DMS53 treated with DMSO at 0.1 percent for 48 hours (cell line): ENCODE data around the gene POP5.
"Not testable (repeated sequence)": the region's sequence is repeated elsewhere in the genome, so short reads cannot be mapped to it uniquely, and the experiment has no call there.

Source experiments
- DNase-seq: peaks from one replicate; lab custom pipeline; 2025; ENCODE audit not compliant: unreplicated experiment; lab: John Stamatoyannopoulos, UW

POP5 gene

DNA sequence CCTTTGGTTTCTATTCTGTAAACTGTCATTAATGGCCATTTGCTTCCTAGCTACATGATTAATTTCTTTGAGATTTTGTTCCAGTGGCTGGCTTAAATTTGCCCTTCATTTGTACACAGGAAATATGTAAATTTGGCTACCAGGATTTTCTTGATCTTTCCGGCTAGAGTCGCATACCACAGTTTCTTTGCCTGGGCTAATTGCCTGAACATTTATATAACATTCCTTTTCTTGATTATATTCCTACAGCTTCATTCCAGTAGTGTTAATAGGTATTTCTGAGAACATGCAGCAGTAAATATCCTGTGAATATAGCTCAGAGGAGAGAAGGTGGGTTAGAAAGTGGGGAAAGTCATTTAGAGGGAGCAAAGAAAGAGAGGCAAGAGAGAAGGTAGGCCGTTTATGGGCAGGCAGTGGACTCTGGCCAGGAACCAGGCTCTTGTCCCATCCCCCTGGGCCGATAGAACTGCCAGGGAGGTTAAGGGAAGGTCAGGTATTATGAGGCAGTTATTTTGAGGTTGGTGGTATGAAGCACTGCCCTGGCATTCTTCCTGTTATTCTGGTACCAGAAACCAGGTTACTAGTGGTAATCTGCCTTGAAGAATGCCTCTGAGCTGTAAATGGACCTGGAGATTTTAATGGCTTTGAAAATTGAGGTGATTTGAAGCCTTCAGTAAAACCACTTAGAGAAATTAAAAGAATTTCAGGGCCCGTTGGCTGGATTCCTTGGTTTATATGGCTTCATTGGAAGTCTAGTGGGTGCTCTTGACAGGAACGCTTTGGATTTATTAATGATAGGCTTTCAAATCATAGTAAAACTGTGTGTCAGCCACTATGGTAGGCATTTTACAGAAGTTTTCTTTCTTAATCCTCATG is 42.7 kb downstream of the POP5 start:
- no peak for DNase-seq

DNA sequence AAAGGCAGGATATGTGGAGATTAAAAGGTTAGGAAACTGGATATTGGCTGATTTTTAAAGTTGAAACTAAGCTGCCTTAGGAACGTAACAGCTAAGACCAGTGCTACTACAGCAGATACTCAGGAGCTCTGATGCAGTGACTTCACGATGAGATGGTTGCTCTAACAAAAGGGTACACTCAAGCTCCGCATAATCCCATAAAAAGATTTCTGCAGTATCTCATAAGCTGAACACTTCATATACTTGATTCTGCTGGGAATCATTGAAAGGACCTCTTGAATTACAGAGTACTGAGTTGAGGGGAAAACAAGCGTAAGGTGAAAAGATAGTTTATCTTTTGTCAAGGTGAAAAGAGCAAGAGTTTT is 43.4 kb downstream of the POP5 start:
- no peak for DNase-seq

DNA sequence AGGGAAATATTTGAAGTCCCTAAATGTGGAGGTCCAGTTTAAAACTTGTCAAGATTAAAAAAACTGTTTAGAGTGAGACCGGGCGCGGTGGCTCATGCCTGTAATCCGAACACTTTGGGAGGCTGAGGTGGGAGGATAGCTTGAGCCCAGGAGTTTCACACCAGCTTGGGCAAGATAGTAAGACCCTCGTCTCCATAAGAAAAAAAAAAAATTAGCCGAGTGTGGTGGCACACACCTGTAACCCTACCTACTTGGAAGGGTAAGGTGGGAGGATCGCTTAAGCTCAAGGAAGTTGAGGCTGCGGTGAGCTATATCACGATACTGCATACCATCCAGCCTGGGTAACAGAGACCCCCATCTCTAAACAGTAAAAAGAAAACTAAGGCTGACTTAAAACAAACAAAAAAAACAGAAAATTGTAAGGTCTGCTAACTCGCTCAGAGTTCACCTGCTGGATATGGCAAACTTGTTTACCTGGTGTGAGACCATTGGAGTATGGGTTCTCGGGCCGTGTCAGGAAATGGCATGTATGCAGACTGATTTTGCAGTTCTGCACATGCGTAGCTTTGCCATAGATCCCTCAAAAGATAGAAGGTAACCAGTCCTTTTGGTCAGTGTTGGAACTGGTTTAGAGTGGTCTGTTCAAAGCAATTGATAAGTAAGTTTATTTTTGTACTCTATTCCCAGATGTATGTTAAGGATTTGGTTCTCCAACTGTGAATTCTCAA is 45.0 kb downstream of the POP5 start:
- no peak for DNase-seq

DNA sequence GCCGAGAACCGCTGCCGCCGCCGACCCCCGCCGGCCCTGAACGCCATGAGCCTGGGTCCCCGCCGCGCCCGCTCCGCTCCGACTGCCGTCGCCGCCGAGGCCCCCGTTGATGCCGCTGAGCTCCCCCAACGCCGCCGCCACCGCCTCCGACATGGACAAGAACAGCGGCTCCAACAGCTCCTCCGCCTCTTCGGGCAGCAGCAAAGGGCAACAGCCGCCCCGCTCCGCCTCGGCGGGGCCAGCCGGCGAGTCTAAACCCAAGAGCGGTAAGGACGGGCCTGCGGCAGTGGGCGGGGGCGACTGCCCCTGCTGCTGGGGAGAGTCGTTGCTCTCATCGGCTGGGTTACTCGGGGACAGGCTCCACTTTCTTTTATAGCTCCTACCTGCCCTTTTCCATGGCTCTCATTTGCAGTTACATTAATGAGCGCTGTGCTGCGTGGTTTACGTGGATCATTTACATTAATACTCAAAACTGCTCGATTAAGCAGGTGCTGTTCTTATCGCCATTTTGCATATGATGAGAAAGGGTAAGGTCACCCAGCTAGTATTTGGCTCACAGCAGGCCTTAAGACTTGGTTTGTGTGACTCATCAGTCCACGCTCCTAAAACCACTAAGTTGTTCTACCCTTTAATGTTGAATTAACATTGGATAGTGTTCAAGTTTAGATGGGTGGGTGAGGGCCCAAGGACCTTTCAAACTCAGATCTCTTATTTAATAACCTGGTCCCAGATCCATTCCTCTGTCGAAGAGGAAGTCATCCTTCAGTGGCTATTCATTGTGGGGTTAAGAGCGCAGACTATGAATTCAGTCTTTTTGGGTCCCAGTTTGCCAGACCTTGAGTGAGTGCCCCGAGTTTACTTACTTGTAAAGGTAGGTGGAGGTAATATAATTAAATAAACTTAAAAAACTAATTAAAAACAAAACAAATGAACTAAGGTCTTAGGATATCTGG is 46.2 kb downstream of the POP5 start:
- DNase-seq, result peak; percentile 35

DNA sequence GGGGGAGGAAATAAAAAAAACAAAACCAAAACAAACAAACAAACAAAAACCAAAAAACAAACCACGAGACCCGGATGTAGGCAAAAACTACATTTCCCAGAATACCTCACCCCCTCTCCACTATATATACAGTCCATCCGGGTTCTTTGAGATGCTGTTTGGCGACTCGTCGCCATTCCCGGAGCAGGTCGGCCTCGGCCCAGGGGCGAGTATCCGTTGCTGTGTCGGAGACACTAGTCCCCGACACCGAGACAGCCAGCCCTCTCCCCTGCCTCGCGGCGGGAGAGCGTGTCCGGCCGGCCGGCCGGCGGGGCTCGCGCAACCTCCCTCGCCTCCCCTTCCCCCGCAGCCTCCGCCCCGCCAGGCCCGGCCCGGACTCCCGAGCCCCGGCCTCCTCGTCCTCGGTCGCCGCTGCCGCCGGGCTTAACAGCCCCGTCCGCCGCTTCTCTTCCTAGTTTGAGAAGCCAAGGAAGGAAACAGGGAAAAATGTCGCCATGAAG is 46.9 kb downstream of the POP5 start, which contains the start of gene RNF10:
TSS of gene RNF10 (plus strand) at position 154 of the 500 bp plus-strand sequence. CDS start 456 bp downstream, outside the sequence.
- DNase-seq, result peak; percentile 75

DNA sequence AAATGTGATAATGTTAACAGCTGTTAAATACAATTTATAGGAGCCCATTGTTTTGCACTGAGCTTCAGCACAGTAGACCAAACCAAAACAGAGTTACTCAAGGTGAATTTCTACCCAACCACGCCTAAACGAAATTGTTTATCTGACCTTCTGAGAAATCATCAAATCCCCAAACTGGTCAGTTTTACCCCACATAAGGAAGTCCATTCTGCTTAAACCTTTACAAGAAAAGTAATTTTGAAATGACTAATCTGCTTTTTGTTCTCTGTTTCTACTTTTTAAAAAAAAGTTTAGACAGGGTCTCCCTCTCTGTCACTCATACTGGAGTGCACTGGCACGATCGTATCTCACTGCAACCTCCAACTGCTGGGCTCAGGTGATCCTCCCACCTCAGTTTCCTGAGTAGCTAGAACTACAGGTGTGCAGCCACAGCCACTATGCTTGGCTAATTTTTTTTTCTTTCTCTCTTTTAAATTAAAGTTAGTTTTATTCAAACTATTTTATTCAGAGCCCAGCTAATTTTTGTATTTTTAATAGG is 48.4 kb downstream of the POP5 start:
- no peak for DNase-seq

DNA sequence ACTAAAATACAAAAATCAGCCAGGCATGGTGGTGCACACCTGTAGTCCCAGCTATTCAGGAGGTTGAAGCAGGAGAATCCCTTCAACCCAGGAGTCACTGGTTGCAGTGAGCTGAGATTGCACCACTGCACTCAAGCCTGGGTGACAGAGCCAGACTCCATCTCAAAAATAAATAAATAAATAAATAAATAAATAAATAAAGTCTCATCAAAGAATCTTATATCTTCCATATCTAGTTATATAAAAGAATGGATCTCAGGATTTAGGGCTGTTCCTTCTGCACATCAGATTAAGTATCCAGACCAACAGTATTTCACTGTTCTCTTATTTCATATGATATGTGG is 50.8 kb downstream of the POP5 start:
- DNase-seq, result not testable (repeated sequence)

DNA sequence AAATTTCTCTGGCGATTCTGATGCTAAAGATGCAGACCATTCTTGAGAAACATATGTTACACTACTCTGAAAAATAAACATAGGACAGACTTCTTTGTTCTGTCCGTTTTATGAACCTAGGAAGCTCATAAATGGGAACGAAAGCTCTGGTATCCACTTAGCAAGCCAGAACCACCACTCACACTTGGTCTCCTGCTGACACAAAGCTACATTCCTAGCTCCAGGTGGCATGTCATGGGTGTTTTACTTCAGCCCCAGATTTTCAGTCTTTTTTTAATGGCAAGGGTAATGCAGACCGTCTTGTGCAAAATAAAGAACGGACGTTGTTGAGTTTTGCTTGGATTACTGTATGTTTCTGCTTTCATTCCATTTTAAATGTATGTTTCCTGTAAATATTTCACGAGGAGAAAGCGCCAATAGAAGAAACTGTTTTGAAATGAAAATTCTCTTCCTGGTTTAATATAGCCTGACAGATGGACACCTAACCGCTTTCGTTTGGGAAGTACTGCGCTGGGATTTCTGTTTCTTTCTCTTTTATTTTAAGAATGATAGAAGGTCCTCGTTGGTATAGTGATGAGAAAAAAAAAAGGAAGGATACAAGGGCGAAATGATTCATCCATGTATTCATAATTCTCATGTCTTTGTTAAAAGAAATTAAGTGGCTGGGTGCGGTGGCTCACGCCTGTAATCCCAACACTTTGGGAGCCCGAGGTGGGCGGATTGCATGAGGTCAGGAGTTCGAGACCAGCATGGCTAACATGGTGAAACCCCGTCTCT is 51.4 kb downstream of the POP5 start:
- DNase-seq, result peak; percentile 78

DNA sequence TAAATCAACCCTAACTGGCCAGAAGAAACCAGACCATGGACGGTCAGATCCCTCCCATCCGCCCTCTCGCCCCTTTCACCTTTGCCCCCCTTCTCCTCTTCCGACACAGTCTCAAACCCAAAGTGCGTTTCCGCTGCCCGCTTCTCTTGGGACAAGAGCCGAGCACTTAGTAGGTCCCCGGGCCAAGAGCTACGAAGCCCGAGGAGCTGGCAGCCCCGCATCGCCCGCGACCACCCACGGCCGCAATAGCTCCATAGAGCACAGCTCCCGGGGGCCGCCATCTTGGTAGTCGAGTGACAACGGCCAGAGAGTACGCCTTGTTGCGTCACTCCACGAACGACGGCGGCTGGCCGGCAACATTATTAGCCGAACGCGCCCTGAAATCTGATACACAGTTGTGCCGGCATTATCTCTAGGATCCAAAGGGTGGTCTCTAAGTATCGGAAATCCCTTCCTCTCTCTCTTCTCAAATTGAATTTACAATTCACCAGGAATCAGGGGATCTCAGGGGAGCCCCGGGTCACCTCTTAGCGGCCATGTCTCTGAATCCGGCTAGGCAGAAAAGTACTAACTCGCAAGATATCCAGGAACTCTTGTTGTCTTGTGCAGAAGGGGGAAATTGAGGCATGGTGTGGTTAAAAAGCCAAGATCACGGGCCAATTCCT is 52.2 kb downstream of the POP5 start, which contains the start of gene COQ5:
TSS of gene COQ5 (minus strand) at position 298 of the 665 bp plus-strand sequence. CDS start at position 281, 17 bp downstream.
- peak; percentile 83 for DNase-seq
